Esophagus muscularis mucosa (tissue), 4 donors: ENCODE data around the gene TANGO6. TPM values are rescaled to one million over a fixed set of nuclear protein-coding genes. Genes with fewer than 3 reads are reported as not detected.
"Not testable (repeated sequence)": the region's sequence is repeated elsewhere in the genome, so short reads cannot be mapped to it uniquely, and the experiment has no call there.

Source experiments
- DNase-seq: peaks from one replicate; pipeline ENCODE4 v3.0.0-alpha.2; 2017; ENCODE audit errors: extremely low spot score
- H3K27ac ChIP-seq, 4 donors: fragments of 200-600 bp; sonication (generic); replicated peaks in 1 of 4; 1 replicate in 3 of 4; 2 replicates in 1 of 4; pipeline ENCODE4 v1.5.1; 2016 to 2019; ENCODE audit warnings: mild to moderate bottlenecking in 1 of 4
- H3K27me3 ChIP-seq, 4 donors: fragments of 200-600 bp; sonication (generic); one replicate each; pipeline versions ENCODE4 v1.5.1 to v1.6.0; 2016 to 2019
- H3K36me3 ChIP-seq, 4 donors: fragments of 200-600 bp; sonication (generic); one replicate each; pipeline ENCODE4 v1.5.1; 2016 to 2019
- H3K4me1 ChIP-seq, 4 donors: fragments of 200-600 bp; sonication (generic); one replicate each; pipeline ENCODE4 v1.5.1; 2016 to 2019
- H3K4me3 ChIP-seq, 4 donors: fragments of 200-600 bp; sonication (generic); 1 replicate in 2 of 4; 2 replicates in 2 of 4; pipeline ENCODE4 v1.5.1; 2016 to 2019; ENCODE audit warnings: mild to moderate bottlenecking in 4 of 4, moderate library complexity in 1 of 4
- H3K9me3 ChIP-seq, 4 donors: fragments of 200-600 bp; sonication (generic); 1 replicate in 3 of 4; 2 replicates in 1 of 4; pipeline ENCODE4 v1.5.1; 2016 to 2019
- CTCF ChIP-seq, 3 experiments: fragments of 200-600 bp in 2 of 3; fragments of 450-650 bp in 1 of 3; sonication (generic) in 2 of 3; IDR thresholded peaks; one replicate each; pipeline ENCODE4 v1.5.1; 2017 to 2019; ENCODE audit warnings: antibody characterized with exemption in 3 of 3, mild to moderate bottlenecking in 2 of 3, moderate library complexity in 1 of 3
- EP300 ChIP-seq: sonication (generic); formaldehyde crosslinking; IDR thresholded peaks from one replicate; pipeline ENCODE4 v1.6.1; 2017; ENCODE audit warnings: antibody characterized with exemption
- POLR2A ChIP-seq: fragments of 450-650 bp; IDR thresholded peaks from one replicate; pipeline ENCODE4 v1.6.1; 2017; ENCODE audit warnings: antibody characterized with exemption, moderate library complexity, mild to moderate bottlenecking, low read depth
- POLR2AphosphoS5 ChIP-seq, 2 donors: sonication (generic); formaldehyde crosslinking; IDR thresholded peaks; one replicate each; pipeline ENCODE4 v1.6.1; 2017; ENCODE audit warnings: antibody characterized with exemption in 2 of 2
- WGBS: methylation state at CpG from one replicate; pipeline ENCODE4 v1.1.5; 2018; 5-methylcytosine and 5-hydroxymethylcytosine counted together
- intact Hi-C: fragments of 100-400 bp; cut with DNase I; formaldehyde crosslinking; loops from one replicate; pipeline ENCODE4 v1.15.1; 2023
- total RNA-seq, 4 donors: library from RNA; depleted of rRNA; stranded (reverse); fragments of >200 nt; gene quantifications; one replicate each; pipeline versions ENCODE4 v1.1.0 to v1.2.1, GENCODE V29; 2016

The TANGO6 gene
- total RNA-seq, 4 donors from 2014 or later = 15.7 to 21.3 (median 18.3) TPM

DNA sequence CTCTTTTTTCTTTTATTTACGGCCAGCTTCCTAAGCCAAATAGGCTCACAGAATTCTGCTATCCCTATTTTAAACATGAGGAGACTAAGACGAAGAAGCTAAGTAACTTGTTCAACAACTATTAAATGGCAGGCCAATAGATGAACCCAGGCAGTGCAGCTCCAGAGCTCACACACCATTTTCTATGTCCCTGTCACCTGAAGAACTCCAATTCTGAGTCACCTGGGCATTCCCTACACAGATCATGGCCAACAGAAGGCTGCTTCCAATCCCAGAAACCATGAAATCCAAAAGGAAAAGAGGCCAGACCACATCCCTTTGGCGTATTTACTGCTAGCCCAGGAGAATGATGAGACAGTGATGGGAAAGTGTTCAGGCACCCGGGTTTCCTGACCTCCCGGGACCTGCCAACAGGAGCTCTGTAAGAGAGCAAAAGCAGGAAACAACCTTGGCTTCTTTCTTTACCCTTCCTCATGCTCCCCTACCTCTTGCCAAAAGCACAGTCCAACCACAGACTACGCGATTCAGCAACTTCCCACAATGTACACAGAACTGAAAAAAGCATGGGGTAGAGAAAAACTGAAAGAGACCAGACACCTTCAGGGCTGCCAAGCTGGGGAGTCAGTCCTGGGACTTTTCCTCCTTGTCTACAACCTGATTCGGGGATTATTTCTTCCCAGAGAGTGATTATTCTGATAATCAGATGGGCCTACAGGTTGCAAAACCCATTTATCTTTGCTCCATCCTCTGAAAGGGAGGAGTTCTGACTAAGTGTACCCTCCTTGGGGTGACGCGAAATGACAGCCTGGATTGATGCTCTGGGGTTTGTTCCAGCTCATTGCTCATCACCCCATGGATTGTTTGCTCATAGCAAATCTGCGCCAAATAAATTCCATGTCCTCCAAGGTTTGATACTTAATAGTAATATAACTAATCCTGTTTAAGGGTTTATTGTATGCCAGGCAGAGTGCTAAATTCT lies 214.4 kb downstream of the TANGO6 start:
- H3K4me1 ChIP-seq = peaks cover 0 to 14% (median 12%) of the 10 kb centered on the region in 4 donors
- H3K4me3 ChIP-seq = no peak overlapping the region
- no peak for DNase-seq
- H3K27me3 ChIP-seq = no peaks in the 10 kb centered on the region
- whole genome bisulfite sequencing = 51% methylated on average over 11 of the region's 11 CpGs
- TF ChIP-seq POLR2AphosphoS5 (IDR thresholded peaks at IDR 0.05) (peak in 1 of 2 donors; percentile 35), POLR2A (no peak)
- intact Hi-C loops = no loop called here
- H3K27ac ChIP-seq = peak overlapping the region in 3 of 4 donors; percentile 34 to 63 (median 61)
- no peaks in the 10 kb centered on the region for H3K9me3 ChIP-seq
- peaks cover 0 to 6% (median 0%) of the 10 kb centered on the region in 4 donors for H3K36me3 ChIP-seq

GRCh38 chr16:69063491-69063890 lies 220.2 kb downstream of the TANGO6 start:
- H3K4me1 ChIP-seq, DNase-seq, H3K4me3 ChIP-seq, H3K36me3 ChIP-seq, H3K27me3 ChIP-seq, H3K27ac ChIP-seq, intact Hi-C loops, H3K9me3 ChIP-seq: not testable (repeated sequence)
- 98% methylated on average over 8 of the region's 8 CpGs for WGBS

GRCh38 chr16:69064124-69064763 lies 220.9 kb downstream of the TANGO6 start:
- H3K9me3 ChIP-seq = no peaks in the 10 kb centered on the region
- no peaks in the 10 kb centered on the region for H3K27me3 ChIP-seq
- DNase-seq = no peak
- intact Hi-C loops = no loop called here
- TF ChIP-seq CTCF (IDR thresholded peaks at IDR 0.05) (no peak), EP300 (no peak), POLR2A (no peak), POLR2AphosphoS5 (IDR thresholded peaks at IDR 0.05) (no peak)
- H3K27ac ChIP-seq = no peak overlapping the region
- H3K4me3 ChIP-seq = no peak overlapping the region
- peaks cover 0 to 6% (median 0%) of the 10 kb centered on the region in 4 donors for H3K36me3 ChIP-seq
- WGBS = 100% methylated on average over 2 of the region's 2 CpGs
- peaks cover 0 to 8% (median 0%) of the 10 kb centered on the region in 4 donors for H3K4me1 ChIP-seq

GRCh38 chr16:69064764-69065313 lies 221.5 kb downstream of the TANGO6 start:
- Histone ChIP-seq H3K27me3 (no peaks in the 10 kb centered on the region), H3K4me1 (peaks cover 0 to 8% (median 0%) of the 10 kb centered on the region in 4 donors), H3K4me3 (no peak overlapping the region), H3K27ac (no peak overlapping the region), H3K36me3 (peaks cover 0 to 6% (median 0%) of the 10 kb centered on the region in 4 donors), H3K9me3 (no peaks in the 10 kb centered on the region)
- 72% methylated on average over 6 of the region's 6 CpGs for WGBS
- no peak for TF ChIP-seq EP300
- no peak for TF ChIP-seq POLR2AphosphoS5 (IDR thresholded peaks at IDR 0.05)
- no peak for TF ChIP-seq POLR2A
- no peak for TF ChIP-seq CTCF (IDR thresholded peaks at IDR 0.05)
- intact Hi-C loops = no loop called here
- no peak for DNase-seq

GRCh38 chr16:69069504-69069903 lies 226.2 kb downstream of the TANGO6 start:
- Histone ChIP-seq H3K4me1 (peaks cover 6 to 10% (median 7%) of the 10 kb centered on the region in 4 donors), H3K9me3 (no peaks in the 10 kb centered on the region), H3K27ac (no peak overlapping the region), H3K27me3 (no peaks in the 10 kb centered on the region), H3K4me3 (no peak overlapping the region), H3K36me3 (no peaks in the 10 kb centered on the region)
- intact Hi-C loops = no loop called here
- 99% methylated on average over 5 of the region's 5 CpGs for WGBS
- no peak for DNase-seq
- TF ChIP-seq POLR2AphosphoS5 (IDR thresholded peaks at IDR 0.05) (no peak), EP300 (no peak), POLR2A (no peak), CTCF (IDR thresholded peaks at IDR 0.05) (no peak)
